HepG2 (cell line): ENCODE data around the gene SLC51B. TPM values are rescaled to one million over a fixed set of nuclear protein-coding genes. Genes with fewer than 3 reads are reported as not detected.

Experiments
- ATAC-seq: fragments of 200-7000 bp; cut with Tn5 transposase; 3 replicates; pipeline ENCODE4 v1.9.1; 2020; ENCODE audit warnings: mild to moderate bottlenecking, moderate library complexity
- BruUV-seq: library from RNA; stranded (reverse); fragments of 400-500 nt; replicated peaks from 2 replicates; lab custom pipeline; 2021; lab: Mats Ljungman, UMichigan
- CTCF ChIA-PET: fragments of 300-600 bp; formaldehyde crosslinking; extraction: SDS; loops from one replicate; lab custom pipeline; 2021; ENCODE audit warnings: low total read pairs, inconsistent platforms, low intra/inter-chr PET ratio; lab: Yijun Ruan, JAX
- POLR2A ChIA-PET: fragments of 350-600 bp; sonication (Branson Sonifier 250); formaldehyde crosslinking; loops from one replicate; lab custom pipeline; 2020; ENCODE audit warnings: antibody characterized with exemption, inconsistent platforms; lab: Yijun Ruan, JAX
- DNase-seq: peaks from one replicate; pipeline ENCODE4 v3.0.0-alpha.2; 2015; ENCODE audit warnings: low spot score
- FAIRE-seq: peaks from 3 replicates; lab custom pipeline; 2011; peaks lifted over from hg19 to GRCh38; lab: Jason Lieb, UNC
- H2AFZ ChIP-seq: one replicate; pipeline ENCODE4 v1.6.1; 2011; ENCODE audit warnings: low read length, inconsistent platforms
- H3K27ac ChIP-seq: fragments of 300-600 bp; 3 replicates; pipeline ENCODE4 v1.8.0; 2011; ENCODE audit warnings: mixed run types, mild to moderate bottlenecking, mixed read lengths, low read length, inconsistent platforms; ENCODE audit not compliant: insufficient read depth; ENCODE audit errors: extremely low read length
- H3K27me3 ChIP-seq, 2 experiments: fragments of 200-600 bp in 1 of 2; 2 replicates in 1 of 2; 3 replicates in 1 of 2; pipeline versions ENCODE4 v1.6.0 to v1.8.0; 2011; ENCODE audit warnings: low read length in 2 of 2, mild to moderate bottlenecking in 2 of 2, moderate library complexity in 2 of 2, inconsistent platforms in 1 of 2; ENCODE audit not compliant: insufficient read depth in 2 of 2, control insufficient read depth in 1 of 2
- H3K36me3 ChIP-seq, 2 experiments: fragments of 200-600 bp in 1 of 2; replicated peaks in 1 of 2; 2 replicates in 1 of 2; 3 replicates in 1 of 2; pipeline versions ENCODE4 v1.5.1 to v1.8.0; 2011; ENCODE audit warnings: low read length in 2 of 2, inconsistent platforms in 1 of 2; ENCODE audit not compliant: insufficient read depth in 2 of 2, control insufficient read depth in 1 of 2
- H3K4me1 ChIP-seq: 2 replicates; pipeline ENCODE4 v1.5.1; 2012; ENCODE audit warnings: low read length, inconsistent platforms; ENCODE audit not compliant: insufficient read depth
- H3K4me2 ChIP-seq: 2 replicates; pipeline ENCODE4 v1.6.0; 2011; ENCODE audit warnings: low read depth, low read length, inconsistent platforms
- H3K4me3 ChIP-seq, 3 experiments: fragments of 200-600 bp in 1 of 3; sonication (generic), shearing (Covaris generic) in 1 of 3; replicated peaks in 1 of 3; 2 replicates each; pipeline ENCODE4 v1.5.1; 2011 to 2016; ENCODE audit warnings: low read length in 3 of 3, inconsistent platforms in 2 of 3, low read depth in 2 of 3, mild to moderate bottlenecking in 2 of 3, control low read depth in 1 of 3, mixed read lengths in 1 of 3; ENCODE audit not compliant: insufficient read depth in 1 of 3
- H3K79me2 ChIP-seq: one replicate; pipeline ENCODE4 v1.6.1; 2011; ENCODE audit warnings: low read length, inconsistent platforms; ENCODE audit not compliant: insufficient read depth
- H3K9ac ChIP-seq: 2 replicates; pipeline ENCODE4 v1.6.0; 2011; ENCODE audit warnings: mild to moderate bottlenecking, low read depth, low read length, inconsistent platforms; ENCODE audit not compliant: insufficient read depth
- H3K9me3 ChIP-seq: 2 replicates; pipeline ENCODE4 v1.5.1; 2012; ENCODE audit warnings: mild to moderate bottlenecking, low read length
- H4K20me1 ChIP-seq: 2 replicates; pipeline ENCODE4 v1.6.0; 2011; ENCODE audit warnings: inconsistent platforms, mild to moderate bottlenecking, low read length, moderate library complexity; ENCODE audit not compliant: insufficient read depth
- ASH2L ChIP-seq: fragments of 300-600, 200-600 bp; sonication (generic); IDR thresholded peaks from 2 replicates; pipeline ENCODE4 v1.7.0; 2017; ENCODE audit warnings: low read depth, mild to moderate bottlenecking, moderate library complexity, mixed read lengths, low read length; ENCODE audit not compliant: insufficient read length
- ATM ChIP-seq: fragments of 450-650 bp; IDR thresholded peaks from 2 replicates; pipeline ENCODE4 v1.7.1; 2017; ENCODE audit warnings: mild to moderate bottlenecking, borderline replicate concordance
- CEBPZ ChIP-seq: IDR thresholded peaks from 2 replicates; pipeline ENCODE4 v1.6.1; 2012; ENCODE audit warnings: low read length, improper control_type of control experiment
- MTF1 ChIP-seq: sonication (generic); formaldehyde crosslinking; IDR thresholded peaks from 2 replicates; pipeline ENCODE4 v1.5.0; 2020; ENCODE audit warnings: missing genetic modification reagents
- ZBTB34 ChIP-seq: sonication (generic); formaldehyde crosslinking; IDR thresholded peaks from 2 replicates; pipeline ENCODE4 v1.8.0; 2022; ENCODE audit warnings: mild to moderate bottlenecking, missing genetic modification reagents
- ZBTB37 ChIP-seq: sonication (generic); formaldehyde crosslinking; IDR thresholded peaks from 2 replicates; pipeline ENCODE4 v1.4.0; 2020; ENCODE audit warnings: mild to moderate bottlenecking, missing genetic modification reagents
- ZNF713 ChIP-seq: sonication (generic); formaldehyde crosslinking; IDR thresholded peaks from 2 replicates; pipeline ENCODE4 v1.4.0; 2020; ENCODE audit warnings: mild to moderate bottlenecking, missing genetic modification reagents
- ZNF747 ChIP-seq: sonication (generic); formaldehyde crosslinking; IDR thresholded peaks from 2 replicates; pipeline ENCODE4 v1.8.1; 2023; ENCODE audit warnings: missing genetic modification reagents, mild to moderate bottlenecking, borderline replicate concordance
- ZSCAN25 ChIP-seq: sonication (generic); formaldehyde crosslinking; IDR thresholded peaks from 2 replicates; pipeline ENCODE4 v1.8.0; 2022; ENCODE audit warnings: mild to moderate bottlenecking, missing genetic modification reagents
- WGBS: methylation state at CpG from one replicate; pipeline ENCODE4 v1.1.6; 2017; ENCODE audit warnings: low lambda C conversion rate; 5-methylcytosine and 5-hydroxymethylcytosine counted together
- in situ Hi-C: cut with HindIII; loops from 2 replicates; pipeline ENCODE4 v1.10.0; 2017; ENCODE audit warnings: low pct_unique_long_range_greater_than_20kb; ENCODE audit not compliant: extremely low pct_ligation_motif_present
- intact Hi-C: fragments of 100-400 bp; cut with micrococcal nuclease; formaldehyde crosslinking; loops from one replicate; pipeline ENCODE4 v1.10.0; 2022; ENCODE audit not compliant: unreplicated experiment
- polyA plus RNA-seq, 8 experiments: library from polyadenylated mRNA; depleted of rRNA in 3 of 8; stranded (reverse) in 7 of 8; unstranded in 1 of 8; fragments of >200 nt; fragmentation: Illumina TruSeq in 4 of 8; extraction: Trizol in 4 of 8; gene quantifications; 2 replicates each; pipeline versions ENCODE4 v1.2.1 to v1.2.3, GENCODE V29; 2011 to 2016; ENCODE audit warnings: low read depth in 4 of 8, missing spikeins in 1 of 8, mixed read lengths in 1 of 8; ENCODE audit not compliant: insufficient read depth in 1 of 8
- total RNA-seq, 5 experiments: library from RNA; depleted of rRNA; stranded (reverse); fragments of >200 nt; fragmentation: Illumina TruSeq; extraction: Trizol; gene quantifications; 2 replicates each; pipeline ENCODE4 v1.2.3, GENCODE V29; 2016; ENCODE audit warnings: low read depth in 1 of 5

SLC51B gene
- total and polyA plus RNA-seq, 2 of the 13 experiments (the other 11 are each of a cell fraction or from before 2014, with no cell fraction given) = 14.9 to 17.1 TPM

- Histone ChIP-seq H3K9me3 (no peaks in the 10 kb centered on the region), H3K4me2 (no peak overlapping the region), H3K27me3 (no peaks in the 10 kb centered on the region), H3K27ac (no peak overlapping the region), H3K4me3 (no peak overlapping the region), H4K20me1 (no peaks in the 10 kb centered on the region), H3K79me2 (no peaks in the 10 kb centered on the region), H3K36me3 (no peaks in the 10 kb centered on the region), H3K9ac (no peak overlapping the region), H2AFZ (no peak overlapping the region), H3K4me1 (peaks cover 78% of the 10 kb centered on the region)
- ATAC-seq (no peak), FAIRE-seq (no peak), DNase-seq (no peak)
- no peak for TF ChIP-seq ZNF747 (CRISPR knock-in tag)
- in situ Hi-C loops = no loop called here
- WGBS = 92% methylated on average over 9 of the region's 9 CpGs
- CTCF ChIA-PET = interaction anchor here (3.4 to 5.0 kb wide), 2 partner anchors 30 to 45 kb away, joined by 29 to 54 read pairs; no protein-coding TSS in a partner anchor
- no TSS peak for BruUV-seq
- intact Hi-C loops = loop anchor here (10.0 kb wide), 1 partner anchor 239 kb away; the partner anchor contains the start of gene RNU5A-1
- POLR2A ChIA-PET = interaction anchor here (0.7 to 4.5 kb wide), 9 partner anchors 11 to 249 kb away, joined by 3 to 27 read pairs (median 6); partner anchors contain the start of genes CLPX, RNU5B-1 and SLC51B
Measured at GRCh38 chr15:65056106-65056505, 10.9 kb downstream of the SLC51B start.

GRCh38 chr15:65056868-65057548 lies 11.8 kb downstream of the SLC51B start:
- peak overlapping the region; percentile 46 for H3K27ac ChIP-seq
- H3K4me1 ChIP-seq = peaks cover 79% of the 10 kb centered on the region
- CTCF ChIA-PET = interaction anchor here (1.2 to 5.0 kb wide), 3 partner anchors 24 to 45 kb away, joined by 3 to 54 read pairs (median 4); no protein-coding TSS in a partner anchor
- FAIRE-seq = peak; percentile 87
- H3K36me3 ChIP-seq = no peaks in the 10 kb centered on the region
- ATAC-seq = peak; percentile 81
- TSS peak; percentile 75 for BruUV-seq
- H3K27me3 ChIP-seq = no peaks in the 10 kb centered on the region
- intact Hi-C loops = loop anchor here (1.0 to 10.0 kb wide), 2 partner anchors 29 to 238 kb away; partner anchors contain the start of gene RNU5A-1
- no peaks in the 10 kb centered on the region for H3K9me3 ChIP-seq
- no peaks in the 10 kb centered on the region for H4K20me1 ChIP-seq
- POLR2A ChIA-PET = interaction anchor here (0.7 to 4.5 kb wide), 5 partner anchors 13 to 128 kb away, joined by 3 to 27 read pairs (median 4); partner anchors contain the start of genes CLPX and SLC51B
- H3K79me2 ChIP-seq = no peaks in the 10 kb centered on the region
- H3K9ac ChIP-seq = peak overlapping the region; percentile 13; the same call in 1 of the 2 replicates
- in situ Hi-C loops = no loop called here
- peak; percentile 96 for DNase-seq
- no peak overlapping the region for H2AFZ ChIP-seq
- WGBS = 0% methylated on average over 5 of the region's 8 CpGs
- H3K4me2 ChIP-seq = peak overlapping the region; percentile 71
- H3K4me3 ChIP-seq = peak overlapping the region in 1 of 3 experiments; percentile 27; a peak in 1 of 6 replicates
- TF ChIP-seq ZBTB37 (no peak), ATM (no peak), ASH2L (peak; percentile 72), ZSCAN25 (CRISPR knock-in tag) (peak; percentile 63), ZBTB34 (CRISPR knock-in tag) (no peak), CEBPZ (no peak), MTF1 (CRISPR knock-in tag) (no peak), ZNF713 (CRISPR knock-in tag) (no peak)
